Endothelial cell of umbilical vein (primary cell): ENCODE data around the gene IL10RB. TPM values are rescaled to one million over a fixed set of nuclear protein-coding genes. Genes with fewer than 3 reads are reported as not detected.

Experiments used
- BruUV-seq: library from RNA; stranded (reverse); fragments of 400-500 nt; replicated peaks from 2 replicates; lab custom pipeline; 2021; lab: Mats Ljungman, UMichigan
- CTCF ChIA-PET: fragments of 300-600, 350-600 bp; sonication (Branson Sonifier 250); formaldehyde crosslinking; loops from one replicate; lab custom pipeline; 2021; ENCODE audit warnings: antibody characterized with exemption, inconsistent platforms; lab: Charles Lee
- POLR2A ChIA-PET: fragments of 300-600, 350-600 bp; sonication (Branson Sonifier 250); formaldehyde crosslinking; loops from one replicate; lab custom pipeline; 2021; ENCODE audit warnings: antibody characterized with exemption, inconsistent platforms; lab: Charles Lee
- DNase-seq: peaks from one replicate; pipeline ENCODE4 v3.0.0-alpha.2; 2011; ENCODE audit warnings: low read depth, low spot score
- FAIRE-seq: peaks from 2 replicates; lab custom pipeline; 2011; peaks lifted over from hg19 to GRCh38; lab: Jason Lieb, UNC
- H2AFZ ChIP-seq: 2 replicates; pipeline ENCODE4 v1.6.0; 2012; ENCODE audit warnings: low read depth, low read length, control low read depth, inconsistent platforms
- H3K27ac ChIP-seq: 2 replicates; pipeline ENCODE4 v1.5.1; 2011; ENCODE audit warnings: low read depth, mild to moderate bottlenecking, control low read depth, low read length, moderate library complexity; ENCODE audit not compliant: insufficient read depth
- H3K27me3 ChIP-seq, 2 experiments: 2 replicates each; pipeline versions ENCODE4 v1.6.0 to v1.6.1; 2011; ENCODE audit warnings: low read length in 2 of 2, mixed read lengths in 1 of 2; ENCODE audit not compliant: control insufficient read depth in 2 of 2, insufficient read depth in 2 of 2
- H3K36me3 ChIP-seq, 2 experiments: 2 replicates in 1 of 2; 3 replicates in 1 of 2; pipeline ENCODE4 v1.5.1; 2011; ENCODE audit warnings: low read length in 2 of 2, mild to moderate bottlenecking in 1 of 2, moderate library complexity in 1 of 2; ENCODE audit not compliant: control insufficient read depth in 2 of 2, insufficient read depth in 2 of 2; ENCODE audit errors: extremely low read depth in 1 of 2
- H3K4me1 ChIP-seq: 3 replicates; pipeline ENCODE4 v1.5.1; 2011; ENCODE audit warnings: mild to moderate bottlenecking, low read length; ENCODE audit not compliant: control insufficient read depth, insufficient read depth; ENCODE audit errors: extremely low read depth
- H3K4me2 ChIP-seq: 2 replicates; pipeline ENCODE4 v1.6.1; 2011; ENCODE audit warnings: low read length, control low read depth, mixed read lengths; ENCODE audit not compliant: insufficient read depth
- H3K4me3 ChIP-seq, 3 experiments: fragments of 200-600 bp in 1 of 3; sonication (generic), shearing (Covaris generic) in 1 of 3; replicated peaks in 1 of 3; 2 replicates each; pipeline ENCODE4 v1.5.1; 2011 to 2016; ENCODE audit warnings: control low read depth in 3 of 3, low read length in 3 of 3, mild to moderate bottlenecking in 2 of 3, inconsistent platforms in 1 of 3, low read depth in 1 of 3, moderate library complexity in 1 of 3; ENCODE audit not compliant: insufficient read depth in 1 of 3
- H3K79me2 ChIP-seq: 2 replicates; pipeline ENCODE4 v1.6.0; 2012; ENCODE audit warnings: low read length, inconsistent platforms; ENCODE audit not compliant: control insufficient read depth, insufficient read depth
- H3K9ac ChIP-seq: replicated peaks from 2 replicates; pipeline ENCODE3; 2011; ENCODE audit warnings: low read length, control low read depth; ENCODE audit not compliant: insufficient read depth; ENCODE audit errors: extremely low read depth
- H3K9me1 ChIP-seq: replicated peaks from 3 replicates; pipeline ENCODE4 v1.6.0; 2011; ENCODE audit warnings: mild to moderate bottlenecking, low read length; ENCODE audit not compliant: control insufficient read depth, insufficient read depth; ENCODE audit errors: extremely low read depth
- H3K9me3 ChIP-seq: replicated peaks from 2 replicates; pipeline ENCODE4 v1.5.1; 2012; ENCODE audit warnings: low read length, inconsistent platforms; ENCODE audit not compliant: control insufficient read depth, insufficient read depth
- H4K20me1 ChIP-seq: replicated peaks from 2 replicates; pipeline ENCODE3; 2011; ENCODE audit warnings: mild to moderate bottlenecking, low read length; ENCODE audit not compliant: control insufficient read depth, insufficient read depth; ENCODE audit errors: extremely low read depth
- EZH2 ChIP-seq: IDR thresholded peaks from 2 replicates; pipeline ENCODE4 v1.6.1; 2012; ENCODE audit warnings: borderline replicate concordance, low read depth, mild to moderate bottlenecking, moderate library complexity, low read length, inconsistent platforms; ENCODE audit not compliant: severe bottlenecking
- FOS ChIP-seq: IDR thresholded peaks from 2 replicates; pipeline ENCODE4 v1.6.1; 2011; ENCODE audit warnings: mild to moderate bottlenecking, low read length, moderate library complexity, borderline replicate concordance; ENCODE audit not compliant: insufficient read depth
- GATA2 ChIP-seq: IDR thresholded peaks from 2 replicates; pipeline ENCODE4 v1.7.0; 2011; ENCODE audit warnings: low read depth, mild to moderate bottlenecking, moderate library complexity, mixed read lengths, low read length; ENCODE audit not compliant: insufficient read length, insufficient read depth
- JUN ChIP-seq: IDR thresholded peaks from 2 replicates; pipeline ENCODE4 v1.6.1; 2011; ENCODE audit warnings: borderline replicate concordance, low read depth; ENCODE audit not compliant: insufficient read length, insufficient read depth
- MYC ChIP-seq: IDR thresholded peaks from one replicate; pipeline ENCODE4 v1.6.1; 2011; ENCODE audit warnings: mild to moderate bottlenecking, low read depth, low read length
- POLR2A ChIP-seq: IDR thresholded peaks from 2 replicates; pipeline ENCODE4 v1.6.1; 2012; ENCODE audit warnings: low read depth, mild to moderate bottlenecking, control low read depth, low read length
- POLR2AphosphoS5 ChIP-seq: IDR thresholded peaks from 2 replicates; pipeline ENCODE4 v1.6.1; 2012; ENCODE audit warnings: low read depth, mild to moderate bottlenecking, control low read depth, low read length, moderate library complexity; ENCODE audit not compliant: insufficient read depth
- dilution Hi-C: fragments of 300-500 bp; cut with MboI; formaldehyde crosslinking; loops from one replicate; pipeline ENCODE4 v1.15.0; 2019; ENCODE audit warnings: low sequenced_read_pairs; ENCODE audit not compliant: extremely low pct_ligation_motif_present
- intact Hi-C: fragments of 100-400 bp; cut with micrococcal nuclease; formaldehyde crosslinking; loops from one replicate; pipeline ENCODE4 v1.10.0; 2022
- polyA plus RNA-seq, 4 experiments: library from polyadenylated mRNA; depleted of rRNA in 3 of 4; stranded (reverse) in 3 of 4; unstranded in 1 of 4; fragments of >200 nt; gene quantifications; 2 replicates each; pipeline versions ENCODE4 v1.2.1 to v1.2.3, GENCODE V29; 2011 to 2012; ENCODE audit warnings: missing spikeins in 1 of 4
- total RNA-seq: library from RNA; stranded (reverse); gene quantifications from 2 replicates; pipeline ENCODE4 v1.2.3, GENCODE V29; 2021
- TF ChIP-seq, protein P1 (sequence below), 2 donors: IDR thresholded peaks; 1 replicate in 1 of 2; 2 replicates in 1 of 2; pipeline ENCODE4 v1.5.1; 2011; ENCODE audit warnings: low read length in 2 of 2, mild to moderate bottlenecking in 2 of 2, moderate library complexity in 2 of 2, control low read depth in 1 of 2, inconsistent platforms in 1 of 2, low read depth in 1 of 2; ENCODE audit not compliant: insufficient read depth in 1 of 2; ENCODE audit errors: extremely low read depth in 1 of 2
- TF ChIP-seq, protein P2 (sequence below): IDR thresholded peaks from 2 replicates; pipeline ENCODE4 v1.6.1; 2011; ENCODE audit not compliant: insufficient read depth, insufficient read length

IL10RB gene
- total and polyA plus RNA-seq, 2 donors (not counting 3 experiments of a cell fraction or from before 2014, with no cell fraction given), result 21.9 to 31.4 TPM

DNA sequence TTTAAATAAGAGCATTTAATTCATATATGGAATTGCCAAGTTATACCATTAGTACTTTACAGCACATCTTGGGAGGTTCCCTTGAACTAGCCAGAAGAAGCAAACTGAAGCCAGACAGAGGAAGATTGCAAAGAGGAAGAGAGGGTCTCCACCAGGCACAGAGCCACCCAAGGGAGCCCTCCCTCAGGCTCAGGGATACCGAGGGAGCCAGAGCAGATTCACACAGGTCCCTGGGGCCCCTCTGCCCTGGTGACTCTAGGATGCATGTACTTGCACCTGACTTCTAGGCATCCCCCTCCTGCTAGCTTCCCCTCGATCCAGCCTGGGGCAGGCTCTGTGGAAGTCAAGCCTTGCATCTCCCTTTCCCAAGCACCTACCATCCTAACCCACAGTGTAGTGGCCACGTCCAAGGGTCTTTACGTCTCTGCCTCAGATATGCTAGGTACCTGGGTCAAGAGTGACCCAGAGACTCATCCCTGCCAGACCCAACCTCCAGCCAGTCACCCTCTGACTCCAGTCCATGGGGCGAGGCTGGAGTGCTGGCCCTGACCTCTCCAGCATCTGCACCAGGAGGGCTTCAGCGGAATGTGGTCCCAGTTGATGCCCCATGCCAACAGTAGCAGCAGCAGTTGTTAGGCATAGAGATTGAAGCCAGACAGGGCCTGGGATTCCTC lies 30.0 kb upstream of the IL10RB start:
- intact Hi-C loops, result no loop called here

More for the DNA sequence above, 30.0 kb upstream of the IL10RB start:
- Histone ChIP-seq H3K79me2 (peaks cover 48% of the 10 kb centered on the region), H3K4me3 (no peak overlapping the region), H3K4me1 (peaks cover 35% of the 10 kb centered on the region), H3K4me2 (no peak overlapping the region), H2AFZ (no peak overlapping the region), H3K27me3 (no peaks in the 10 kb centered on the region), H3K9ac (no peak overlapping the region), H3K27ac (no peak overlapping the region), H3K9me1 (no peaks in the 10 kb centered on the region), H3K36me3 (no peaks in the 10 kb centered on the region), H4K20me1 (no peaks in the 10 kb centered on the region), H3K9me3 (no peaks in the 10 kb centered on the region)
- DNase-seq, result no peak
- no TSS peak for BruUV-seq
- POLR2A ChIA-PET, result no interaction called here
- CTCF ChIA-PET, result interaction anchor here (0.8 kb wide), 1 partner anchor 23 kb away, joined by 3 read pairs; no protein-coding TSS in a partner anchor
- no peak for FAIRE-seq
- TF ChIP-seq EZH2 (no peak), POLR2AphosphoS5 (no peak), FOS (no peak), JUN (no peak), GATA2 (no peak), POLR2A (no peak), MYC (no peak)
- TF ChIP-seq, protein P1, sequence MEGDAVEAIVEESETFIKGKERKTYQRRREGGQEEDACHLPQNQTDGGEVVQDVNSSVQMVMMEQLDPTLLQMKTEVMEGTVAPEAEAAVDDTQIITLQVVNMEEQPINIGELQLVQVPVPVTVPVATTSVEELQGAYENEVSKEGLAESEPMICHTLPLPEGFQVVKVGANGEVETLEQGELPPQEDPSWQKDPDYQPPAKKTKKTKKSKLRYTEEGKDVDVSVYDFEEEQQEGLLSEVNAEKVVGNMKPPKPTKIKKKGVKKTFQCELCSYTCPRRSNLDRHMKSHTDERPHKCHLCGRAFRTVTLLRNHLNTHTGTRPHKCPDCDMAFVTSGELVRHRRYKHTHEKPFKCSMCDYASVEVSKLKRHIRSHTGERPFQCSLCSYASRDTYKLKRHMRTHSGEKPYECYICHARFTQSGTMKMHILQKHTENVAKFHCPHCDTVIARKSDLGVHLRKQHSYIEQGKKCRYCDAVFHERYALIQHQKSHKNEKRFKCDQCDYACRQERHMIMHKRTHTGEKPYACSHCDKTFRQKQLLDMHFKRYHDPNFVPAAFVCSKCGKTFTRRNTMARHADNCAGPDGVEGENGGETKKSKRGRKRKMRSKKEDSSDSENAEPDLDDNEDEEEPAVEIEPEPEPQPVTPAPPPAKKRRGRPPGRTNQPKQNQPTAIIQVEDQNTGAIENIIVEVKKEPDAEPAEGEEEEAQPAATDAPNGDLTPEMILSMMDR (IDR thresholded peaks at IDR 0.05; ENCODE audit: extremely low read depth in 1 of 2, insufficient read depth in 1 of 2, low read depth in 1 of 2, low read length in 2 of 2), result no peak
- TF ChIP-seq, protein P2, sequence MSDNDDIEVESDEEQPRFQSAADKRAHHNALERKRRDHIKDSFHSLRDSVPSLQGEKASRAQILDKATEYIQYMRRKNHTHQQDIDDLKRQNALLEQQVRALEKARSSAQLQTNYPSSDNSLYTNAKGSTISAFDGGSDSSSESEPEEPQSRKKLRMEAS, result no peak
- dilution Hi-C loops, result no loop called here
